HepG2 (cell line): ENCODE measurements around the gene WDR83. TPM values are rescaled to one million over a fixed set of nuclear protein-coding genes. Genes with fewer than 3 reads are reported as not detected.

Source experiments
- CAMTA2 ChIP-seq: sonication (generic); formaldehyde crosslinking; IDR thresholded peaks from 2 replicates; pipeline ENCODE4 v1.4.0; 2020; ENCODE audit warnings: mild to moderate bottlenecking, missing genetic modification reagents, borderline replicate concordance
- CEBPB ChIP-seq: IDR thresholded peaks from 2 replicates; pipeline ENCODE4 v1.6.1; 2011; ENCODE audit warnings: low read depth, low read length, improper control_type of control experiment, borderline replicate concordance
- CHD2 ChIP-seq: IDR thresholded peaks from 2 replicates; pipeline ENCODE4 v1.6.1; 2011; ENCODE audit warnings: low read depth, low read length, improper control_type of control experiment
- DDIT3 ChIP-seq: sonication (generic); formaldehyde crosslinking; IDR thresholded peaks from 2 replicates; pipeline ENCODE4 v1.4.0; 2020; ENCODE audit warnings: mild to moderate bottlenecking, missing genetic modification reagents
- E2F2 ChIP-seq: sonication (generic); formaldehyde crosslinking; IDR thresholded peaks from 2 replicates; pipeline ENCODE4 v1.4.0; 2020; ENCODE audit warnings: missing genetic modification reagents, borderline replicate concordance
- ESRRA ChIP-seq: sonication (generic); formaldehyde crosslinking; IDR thresholded peaks from 2 replicates; pipeline ENCODE4 v1.5.1; 2020; ENCODE audit warnings: mild to moderate bottlenecking, low read depth, missing genetic modification reagents
- HMG20A ChIP-seq: IDR thresholded peaks from 2 replicates; pipeline ENCODE4 v1.6.1; 2016; ENCODE audit warnings: borderline replicate concordance
- HMGXB4 ChIP-seq, 2 experiments: sonication (generic) in 1 of 2; formaldehyde crosslinking in 1 of 2; IDR thresholded peaks; 2 replicates each; pipeline versions ENCODE4 v1.4.0 to v1.6.1; 2018 to 2020; ENCODE audit warnings: missing genetic modification reagents in 2 of 2, borderline replicate concordance in 1 of 2, low read depth in 1 of 2, mild to moderate bottlenecking in 1 of 2, missing biosample characterization in 1 of 2
- NFRKB ChIP-seq: fragments of 450-650 bp; IDR thresholded peaks from 2 replicates; pipeline ENCODE4 v1.6.1; 2017
- NFYC ChIP-seq: IDR thresholded peaks from 2 replicates; pipeline ENCODE4 v1.6.1; 2016; ENCODE audit warnings: missing genetic modification reagents, missing compliant biosample characterization
- POGZ ChIP-seq: sonication (generic); formaldehyde crosslinking; IDR thresholded peaks from 2 replicates; pipeline ENCODE4 v1.4.0; 2020; ENCODE audit warnings: mild to moderate bottlenecking, missing genetic modification reagents
- WIZ ChIP-seq: sonication (generic); formaldehyde crosslinking; IDR thresholded peaks from 2 replicates; pipeline ENCODE4 v1.5.1; 2020; ENCODE audit warnings: mild to moderate bottlenecking, missing genetic modification reagents
- XRCC5 ChIP-seq: fragments of 200-400 bp; formaldehyde crosslinking; optimal IDR thresholded peaks from 2 replicates; pipeline ENCODE3; 2017; ENCODE audit warnings: mild to moderate bottlenecking, low read length
- ZBTB46 ChIP-seq: sonication (generic); formaldehyde crosslinking; IDR thresholded peaks from 2 replicates; pipeline ENCODE4 v1.4.0; 2020; ENCODE audit warnings: mild to moderate bottlenecking, missing genetic modification reagents, borderline replicate concordance
- ZFP90 ChIP-seq: sonication (generic); formaldehyde crosslinking; IDR thresholded peaks from 2 replicates; pipeline ENCODE4 v1.8.0; 2022; ENCODE audit warnings: missing genetic modification reagents, mild to moderate bottlenecking, inconsistent platforms, borderline replicate concordance
- ZNF136 ChIP-seq: sonication (generic); formaldehyde crosslinking; IDR thresholded peaks from 2 replicates; pipeline ENCODE4 v1.8.1; 2022; ENCODE audit warnings: low read depth, mild to moderate bottlenecking, moderate library complexity, missing genetic modification reagents
- ZNF354B ChIP-seq: sonication (generic); formaldehyde crosslinking; IDR thresholded peaks from 2 replicates; pipeline ENCODE4 v1.8.0; 2022; ENCODE audit warnings: mild to moderate bottlenecking, missing genetic modification reagents
- ZNF530 ChIP-seq: sonication (generic); formaldehyde crosslinking; IDR thresholded peaks from 2 replicates; pipeline ENCODE4 v1.5.0; 2020; ENCODE audit warnings: low read depth, mild to moderate bottlenecking, missing genetic modification reagents
- ZNF567 ChIP-seq: sonication (generic); formaldehyde crosslinking; IDR thresholded peaks from 2 replicates; pipeline ENCODE4 v1.8.1; 2023; ENCODE audit warnings: mild to moderate bottlenecking, missing genetic modification reagents, borderline replicate concordance
- ZNF607 ChIP-seq: sonication (generic); formaldehyde crosslinking; IDR thresholded peaks from 2 replicates; pipeline ENCODE4 v1.5.1; 2020; ENCODE audit warnings: missing genetic modification reagents, mild to moderate bottlenecking, borderline replicate concordance
- ZNF672 ChIP-seq: sonication (generic); formaldehyde crosslinking; IDR thresholded peaks from 2 replicates; pipeline ENCODE4 v1.8.1; 2022; ENCODE audit warnings: missing genetic modification reagents
- ZNF737 ChIP-seq: sonication (generic); formaldehyde crosslinking; IDR thresholded peaks from 2 replicates; pipeline ENCODE4 v1.5.0; 2020; ENCODE audit warnings: missing genetic modification reagents, mild to moderate bottlenecking, borderline replicate concordance
- ZSCAN31 ChIP-seq: sonication (generic); formaldehyde crosslinking; IDR thresholded peaks from 2 replicates; pipeline ENCODE4 v1.5.0; 2020; ENCODE audit warnings: low read depth, mild to moderate bottlenecking, missing genetic modification reagents
- polyA plus RNA-seq, 8 experiments: library from polyadenylated mRNA; depleted of rRNA in 3 of 8; stranded (reverse) in 7 of 8; unstranded in 1 of 8; fragments of >200 nt; fragmentation: Illumina TruSeq in 4 of 8; extraction: Trizol in 4 of 8; gene quantifications; 2 replicates each; pipeline versions ENCODE4 v1.2.1 to v1.2.3, GENCODE V29; 2011 to 2016; ENCODE audit warnings: low read depth in 4 of 8, missing spikeins in 1 of 8, mixed read lengths in 1 of 8; ENCODE audit not compliant: insufficient read depth in 1 of 8
- total RNA-seq, 5 experiments: library from RNA; depleted of rRNA; stranded (reverse); fragments of >200 nt; fragmentation: Illumina TruSeq; extraction: Trizol; gene quantifications; 2 replicates each; pipeline ENCODE4 v1.2.3, GENCODE V29; 2016; ENCODE audit warnings: low read depth in 1 of 5

The WDR83 gene
- total and polyA plus RNA-seq, 2 of the 13 experiments (the other 11 are each of a cell fraction or from before 2014, with no cell fraction given), result 4.5 to 10.7 TPM

GRCh38 chr19:12669270-12670158, 2.9 kb downstream of the WDR83 start (continued):
- TF ChIP-seq E2F2, result no peak
- 0 out of 2 replicates have a peak, but pooled peaks have one; percentile 25 for TF ChIP-seq ESRRA (CRISPR knock-in tag)
- peak; percentile 37 for TF ChIP-seq NFYC (CRISPR knock-in tag)
- peak; percentile 67; the same call in 1 of the 2 replicates for TF ChIP-seq ZFP90 (CRISPR knock-in tag)
- TF ChIP-seq CHD2, result no peak
- TF ChIP-seq POGZ (CRISPR knock-in tag), result peak; percentile 81; the same call in 1 of the 2 replicates
- TF ChIP-seq ZBTB46 (CRISPR knock-in tag), result peak; percentile 81; the same call in 1 of the 2 replicates
- no peak for TF ChIP-seq NFRKB
- TF ChIP-seq ZSCAN31 (CRISPR knock-in tag), result peak; percentile 48; the same call in 1 of the 2 replicates
- TF ChIP-seq HMGXB4 (CRISPR knock-in tag; IDR thresholded peaks at IDR 0.05; ENCODE audit: borderline replicate concordance in 1 of 2, low read depth in 1 of 2), result peak; percentile 47 to 55; a peak in 3 of 4 replicates
- no peak for TF ChIP-seq HMG20A
- no peak for TF ChIP-seq DDIT3
- TF ChIP-seq CAMTA2 (CRISPR knock-in tag), result no peak
- no peak for TF ChIP-seq ZNF567 (CRISPR knock-in tag)
- TF ChIP-seq WIZ (CRISPR knock-in tag), result 0 out of 2 replicates have a peak, but pooled peaks have one; percentile 20
- peak; percentile 81 for TF ChIP-seq XRCC5
- no peak for TF ChIP-seq ZNF530
- TF ChIP-seq ZNF136 (CRISPR knock-in tag), result no peak
- no peak for TF ChIP-seq CEBPB
- TF ChIP-seq ZNF672 (CRISPR knock-in tag), result no peak
- no peak for TF ChIP-seq ZNF354B
- TF ChIP-seq ZNF737 (CRISPR knock-in tag), result 0 out of 2 replicates have a peak, but pooled peaks have one; percentile 15
- peak; percentile 82; the same call in 1 of the 2 replicates for TF ChIP-seq ZNF607 (CRISPR knock-in tag)
